DMS 273 treated with DMSO at 0.1 percent for 48 hours (cell line): ENCODE measurements around the gene CARS1.

Experiments
- DNase-seq: peaks from one replicate; lab custom pipeline; 2025; lab: John Stamatoyannopoulos, UW

CARS1 gene

DNA sequence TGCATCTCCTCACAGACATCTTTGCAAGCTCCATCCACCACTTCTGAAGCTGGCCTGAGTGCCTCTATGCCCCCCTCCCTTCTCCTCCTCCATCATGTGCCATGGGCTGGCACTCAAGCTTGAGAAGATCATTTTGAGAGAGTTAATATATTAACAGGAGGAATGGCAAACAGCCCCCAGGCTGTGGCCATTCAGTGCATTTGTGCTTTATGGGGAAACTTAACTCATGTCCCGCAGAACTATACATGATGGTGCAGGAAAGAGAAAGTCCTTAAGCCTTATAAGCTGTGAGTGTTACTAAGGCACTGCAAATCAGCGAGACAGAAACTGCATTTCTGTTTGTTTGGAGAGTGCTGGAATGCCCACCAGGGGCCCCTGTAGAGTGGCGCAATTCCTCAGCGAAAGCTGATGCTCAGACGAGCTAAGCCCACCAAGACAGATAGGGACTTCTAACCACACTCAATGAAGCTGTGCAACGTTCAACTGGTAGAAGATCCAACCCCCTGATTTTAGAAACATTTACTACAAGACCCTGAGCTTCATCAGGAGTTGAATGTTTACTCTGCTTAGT is 101.2 kb downstream of the CARS1 start:
- DNase-seq: no peak

DNA sequence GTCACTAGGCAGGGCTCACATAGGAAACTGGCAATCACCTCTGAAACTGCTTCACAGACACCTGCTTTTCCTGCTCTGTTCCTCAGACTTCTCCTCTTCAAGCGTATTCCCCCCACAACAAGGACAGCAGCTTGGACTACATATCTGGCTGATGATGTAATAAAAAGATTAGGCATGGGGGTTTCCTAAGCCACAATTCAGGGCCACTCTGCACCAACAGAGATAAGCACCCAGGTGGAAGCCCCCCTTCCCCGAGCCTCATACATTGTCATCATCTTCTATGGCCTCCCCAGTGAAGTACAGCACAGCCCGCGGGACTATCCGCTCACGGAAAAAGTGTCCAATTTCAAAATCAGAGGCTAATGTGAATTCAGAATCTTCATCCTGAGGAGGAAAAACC is 103.0 kb downstream of the CARS1 start:
- no peak for DNase-seq

DNA sequence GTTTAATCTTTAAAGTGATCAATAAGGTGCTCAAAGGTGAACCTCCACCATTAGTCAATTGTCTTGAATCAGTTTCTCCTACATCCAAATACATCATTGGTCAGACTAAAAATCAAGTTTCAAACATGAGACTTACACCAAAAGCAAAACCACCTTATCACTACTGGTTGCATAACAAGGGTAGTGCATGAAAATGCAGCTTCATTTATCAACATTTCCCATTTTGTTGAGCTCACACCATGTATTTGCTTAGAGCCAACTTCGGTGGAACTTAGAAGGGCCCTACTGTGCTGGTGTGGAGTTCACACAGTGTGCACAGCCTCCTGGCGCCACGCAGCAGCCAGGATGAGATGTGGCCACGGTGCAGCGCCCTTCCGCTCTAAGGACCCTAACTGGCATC is 104.9 kb downstream of the CARS1 start:
- DNase-seq: no peak

- no peak for DNase-seq
Observed at GRCh38 chr11:2951231-2952110, 105.8 kb downstream of the CARS1 start.
